Body of pancreas (tissue), 4 donors: ENCODE results near the gene FDCSP. TPM values are rescaled to one million over a fixed set of nuclear protein-coding genes. Genes with fewer than 3 reads are reported as not detected.

ENCODE experiments used
- ATAC-seq: fragments of 150-250 bp; one replicate; pipeline ENCODE4 v1.9.1; 2016
- DNase-seq, 4 donors: peaks; one replicate each; pipeline ENCODE4 v3.0.0-alpha.2; 2019
- H3K27ac ChIP-seq, 4 donors: fragments of 200-600 bp; sonication (generic); 1 replicate in 3 of 4; 2 replicates in 1 of 4; pipeline versions ENCODE4 v1.5.1 to v1.6.1; 2016 to 2019; ENCODE audit warnings: mild to moderate bottlenecking in 1 of 4, mixed read lengths in 1 of 4, moderate library complexity in 1 of 4
- H3K27me3 ChIP-seq, 2 donors: fragments of 200-600 bp; sonication (generic); one replicate each; pipeline ENCODE4 v1.6.0; 2016; ENCODE audit warnings: mild to moderate bottlenecking in 1 of 2
- H3K36me3 ChIP-seq, 2 donors: fragments of 200-600 bp; sonication (generic); replicated peaks in 1 of 2; 2 replicates each; pipeline ENCODE4 v1.5.1; 2016; ENCODE audit warnings: low read depth in 2 of 2; ENCODE audit not compliant: insufficient read depth in 1 of 2
- H3K4me1 ChIP-seq: fragments of 200-600 bp; sonication (generic); one replicate; pipeline ENCODE4 v1.6.0; 2016
- H3K4me3 ChIP-seq, 2 donors: fragments of 200-600 bp; sonication (generic); 1 replicate in 1 of 2; 2 replicates in 1 of 2; pipeline ENCODE4 v1.5.1; 2016 to 2019
- H3K9me3 ChIP-seq, 3 donors: fragments of 200-600 bp; sonication (generic); 1 replicate in 2 of 3; 2 replicates in 1 of 3; pipeline ENCODE4 v1.5.1; 2016
- CTCF ChIP-seq, 7 experiments: fragments of 450-650 bp in 4 of 7; fragments of 200-600 bp in 3 of 7; sonication (generic) in 3 of 7; IDR thresholded peaks; one replicate each; pipeline ENCODE4 v1.5.1; 2016 to 2019; ENCODE audit warnings: antibody characterized with exemption in 7 of 7
- POLR2A ChIP-seq, 3 donors: fragments of 450-650 bp; IDR thresholded peaks; one replicate each; pipeline ENCODE4 v1.6.1; 2016; ENCODE audit warnings: antibody characterized with exemption in 3 of 3, mild to moderate bottlenecking in 2 of 3
- WGBS, 2 donors: methylation state at CpG; one replicate each; pipeline ENCODE4 v1.1.5; 2017; 5-methylcytosine and 5-hydroxymethylcytosine counted together
- intact Hi-C: fragments of 100-400 bp; cut with DNase I; formaldehyde crosslinking; loops from one replicate; pipeline ENCODE4 v1.15.1; 2023
- total RNA-seq, 2 donors: library from RNA; depleted of rRNA; stranded (reverse); fragments of >200 nt; gene quantifications; one replicate each; pipeline ENCODE4 v1.1.0, GENCODE V29; 2016

Gene FDCSP
- total RNA-seq, result not detected

- Histone ChIP-seq H3K4me3 (no peak within 1 kb of the TSS), H3K27ac (no peak within 1 kb of the TSS), H3K9me3 (no peaks in the 10 kb centered on the region), H3K36me3 (no peaks in the 10 kb centered on the region), H3K27me3 (no peaks in the 10 kb centered on the region), H3K4me1 (no peaks in the 10 kb centered on the region)
- intact Hi-C loops, result no loop called here
- TF ChIP-seq CTCF (IDR thresholded peaks at IDR 0.05), result no peak
- TF ChIP-seq POLR2A (IDR thresholded peaks at IDR 0.05), result no peak
- 58 to 64% methylated on average over 2 of the region's 2 CpGs for WGBS, 2 donors
- DNase-seq (no peak), ATAC-seq (no peak)
Observed at GRCh38 chr4:70225824-70226223, at the start of gene FDCSP. Gene FDCSP (plus strand): TSS chr4:70226124. CDS start chr4:70231195, 5,071 bp downstream.

GRCh38 chr4:70177090-70177489 is 48.8 kb upstream of the FDCSP start:
- Histone ChIP-seq H3K4me3 (no peak overlapping the region), H3K27ac (no peak overlapping the region), H3K27me3 (no peaks in the 10 kb centered on the region), H3K36me3 (no peaks in the 10 kb centered on the region), H3K4me1 (no peaks in the 10 kb centered on the region), H3K9me3 (no peaks in the 10 kb centered on the region)
- no peak for DNase-seq
- no peak for TF ChIP-seq POLR2A (IDR thresholded peaks at IDR 0.05)
- no peak for TF ChIP-seq CTCF (IDR thresholded peaks at IDR 0.05)
- intact Hi-C loops, result no loop called here
- 26 to 33% methylated on average over 5 of the region's 5 CpGs for WGBS, 2 donors
- no peak for ATAC-seq

- H3K9me3 ChIP-seq, result no peaks in the 10 kb centered on the region
- TF ChIP-seq POLR2A (IDR thresholded peaks at IDR 0.05) (no peak), CTCF (IDR thresholded peaks at IDR 0.05) (no peak)
- no peak overlapping the region for H3K27ac ChIP-seq
- H3K36me3 ChIP-seq, result no peaks in the 10 kb centered on the region
- H3K27me3 ChIP-seq, result no peaks in the 10 kb centered on the region
- H3K4me3 ChIP-seq, result no peak overlapping the region
- DNase-seq, result no peak
- H3K4me1 ChIP-seq, result peaks cover 2% of the 10 kb centered on the region
- WGBS, 2 donors, result 69 to 81% methylated on average over 5 of the region's 5 CpGs
- intact Hi-C loops, result no loop called here
- ATAC-seq, result no peak
Observed at GRCh38 chr4:70178075-70178660, 47.8 kb upstream of the FDCSP start.

GRCh38 chr4:70179811-70180210 is 46.1 kb upstream of the FDCSP start:
- Histone ChIP-seq H3K27me3 (no peaks in the 10 kb centered on the region), H3K9me3 (no peaks in the 10 kb centered on the region), H3K27ac (no peak overlapping the region), H3K4me1 (peaks cover 8% of the 10 kb centered on the region), H3K4me3 (no peak overlapping the region), H3K36me3 (no peaks in the 10 kb centered on the region)
- DNase-seq (no peak), ATAC-seq (no peak)
- intact Hi-C loops, result no loop called here
- no peak for TF ChIP-seq CTCF (IDR thresholded peaks at IDR 0.05)
- no peak for TF ChIP-seq POLR2A (IDR thresholded peaks at IDR 0.05)
- WGBS, 2 donors, result 69 to 76% methylated on average over 2 of the region's 2 CpGs

GRCh38 chr4:70181864-70182263 is 44.1 kb upstream of the FDCSP start:
- Histone ChIP-seq H3K27ac (no peak overlapping the region), H3K4me3 (no peak overlapping the region), H3K36me3 (no peaks in the 10 kb centered on the region), H3K9me3 (no peaks in the 10 kb centered on the region), H3K4me1 (peaks cover 8% of the 10 kb centered on the region), H3K27me3 (no peaks in the 10 kb centered on the region)
- DNase-seq, result no peak
- WGBS, 2 donors, result 18 to 44% methylated on average over 1 of the region's 1 CpG
- ATAC-seq, result no peak
- intact Hi-C loops, result no loop called here
- no peak for TF ChIP-seq POLR2A (IDR thresholded peaks at IDR 0.05)
- TF ChIP-seq CTCF (IDR thresholded peaks at IDR 0.05), result no peak
